NOMO-1 (cell line): ENCODE results near the gene PAGE2B.
"Not testable (repeated sequence)": the region's sequence is repeated elsewhere in the genome, so short reads cannot be mapped to it uniquely, and the experiment has no call there.

Experiments
- DNase-seq, 2 experiments: peaks; one replicate each; lab custom pipeline; 2025; ENCODE audit not compliant: unreplicated experiment in 2 of 2; lab: John Stamatoyannopoulos, UW

Gene PAGE2B

DNA sequence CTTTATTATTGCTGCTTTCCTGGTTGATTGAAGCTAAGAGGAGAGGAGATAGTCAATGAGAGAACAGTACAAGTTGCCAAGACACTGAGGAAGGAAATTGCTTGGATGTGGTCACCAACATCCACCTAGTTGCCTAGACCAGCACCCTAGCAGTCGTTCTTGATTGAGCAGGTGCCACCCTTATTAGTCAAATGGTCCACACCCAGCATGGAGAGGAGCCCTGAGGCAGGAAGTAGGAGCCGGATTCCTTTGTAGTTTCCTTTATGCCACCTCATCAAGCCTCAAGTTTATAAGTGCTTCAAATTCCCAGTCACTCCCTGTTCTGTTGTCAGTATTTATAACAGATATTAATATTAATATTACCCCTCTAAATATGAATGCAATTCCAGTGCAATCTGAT, 33.1 kb downstream of the PAGE2B start:
- no peak for DNase-seq

DNA sequence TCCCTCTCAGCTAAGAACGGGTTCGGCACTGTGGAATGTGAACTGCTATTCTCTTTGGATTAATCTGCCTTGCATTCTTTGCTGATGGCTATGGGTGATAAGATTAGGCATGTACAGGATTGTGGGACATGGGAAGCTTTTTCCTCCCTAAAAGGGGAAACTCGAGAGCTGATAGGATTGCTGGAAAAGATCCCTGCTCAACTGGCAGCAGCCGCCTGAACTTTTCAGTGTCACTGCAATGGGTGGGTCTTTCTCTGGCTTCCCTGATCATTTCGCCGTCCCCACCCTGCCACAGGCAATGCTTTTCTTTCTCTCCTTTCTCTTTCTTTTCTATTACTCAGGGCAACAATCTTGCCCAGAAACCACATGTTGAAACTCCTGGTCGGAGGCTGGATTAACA, 34.5 kb downstream of the PAGE2B start:
- DNase-seq, result no peak

- no peak for DNase-seq
Measured at GRCh38 chrX:55111578-55112254, 36.9 kb downstream of the PAGE2B start.

DNA sequence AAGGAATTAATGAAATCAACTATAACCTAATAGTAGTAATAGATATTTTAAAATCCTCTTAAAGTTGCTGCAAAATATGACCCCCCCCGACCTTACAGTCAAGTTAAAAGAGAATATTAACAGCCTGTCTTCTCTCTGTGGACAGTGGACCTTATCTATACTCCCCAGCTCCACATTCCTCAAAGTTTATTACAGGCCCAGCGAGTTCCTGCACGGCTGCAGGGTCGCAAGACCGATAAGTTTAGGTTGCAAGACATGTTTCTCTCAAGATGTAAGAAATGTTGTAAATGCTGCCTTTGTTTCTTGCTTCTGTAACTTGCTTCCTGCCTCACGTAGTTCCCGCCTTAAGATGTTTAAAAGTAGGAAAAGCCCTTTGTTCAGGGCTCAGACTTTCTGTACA, 41.8 kb downstream of the PAGE2B start:
- not testable (repeated sequence) for DNase-seq

DNA sequence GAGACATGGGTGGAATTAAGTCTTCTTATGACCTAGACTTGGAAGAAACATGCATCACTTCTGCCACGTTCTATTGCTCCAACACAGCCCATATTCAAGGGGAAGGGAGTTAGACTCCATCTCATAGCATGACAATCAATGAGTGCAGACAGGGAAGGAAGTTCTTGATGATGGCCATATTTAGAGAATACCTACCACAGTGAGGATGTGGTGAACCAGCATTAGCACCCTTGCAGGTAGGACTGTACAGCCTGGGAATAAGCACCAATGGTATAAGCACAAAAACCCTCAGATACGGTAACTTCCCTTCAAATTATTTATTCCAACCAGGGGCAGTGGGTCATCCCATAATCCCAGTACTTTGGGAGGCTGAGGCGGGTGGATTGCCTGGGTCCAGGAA, 43.7 kb downstream of the PAGE2B start:
- no peak for DNase-seq

GRCh38 chrX:55119271-55119670, 44.4 kb downstream of the PAGE2B start:
- no peak for DNase-seq

DNA sequence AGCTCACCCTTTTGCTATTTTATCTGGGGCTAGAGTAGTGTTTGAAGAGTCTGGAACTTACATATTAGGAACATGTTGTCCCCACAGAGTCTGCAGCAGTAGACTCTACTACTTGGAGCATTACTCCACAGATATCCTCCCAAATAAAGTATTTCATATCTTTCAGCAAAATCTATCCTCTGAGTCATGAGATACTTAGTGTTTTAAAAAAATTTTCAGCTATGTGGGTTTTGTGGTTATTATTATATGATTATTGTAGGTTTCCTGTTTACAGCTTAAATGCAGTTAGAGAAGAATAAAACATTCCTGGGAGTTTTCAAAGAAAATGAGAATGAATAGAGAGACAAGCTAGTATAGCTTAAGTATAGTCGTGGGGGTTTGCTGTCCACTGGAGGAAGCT, 44.9 kb downstream of the PAGE2B start:
- no peak for DNase-seq

- DNase-seq, result no peak
Measured at GRCh38 chrX:55120761-55121358, 46.0 kb downstream of the PAGE2B start.

DNA sequence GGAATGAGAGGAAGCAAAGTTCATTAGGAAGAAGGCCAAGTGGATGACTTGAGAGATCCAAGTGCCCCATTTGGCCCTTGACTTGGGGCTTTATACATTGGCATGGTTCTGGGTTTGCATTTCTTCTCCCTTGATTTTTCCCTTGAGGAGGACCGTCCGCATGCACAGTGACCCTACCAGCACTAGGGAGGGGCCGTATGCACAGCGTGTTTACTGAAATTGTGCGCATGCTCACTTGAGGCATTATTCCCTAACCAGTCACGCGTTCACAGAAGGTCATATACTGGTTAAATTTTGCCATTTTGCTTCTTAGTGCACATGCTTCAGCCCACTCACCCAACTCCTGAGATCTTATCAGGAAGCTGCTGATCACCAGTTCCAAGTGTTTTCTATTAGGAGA, 49.1 kb downstream of the PAGE2B start:
- no peak for DNase-seq

- peak in 1 of 2 experiments; percentile 44 for DNase-seq
Measured at GRCh38 chrX:55127692-55128091, 52.9 kb downstream of the PAGE2B start.
